IMR-90 (cell line): ENCODE data around the gene ACSS2. TPM values are rescaled to one million over a fixed set of nuclear protein-coding genes. Genes with fewer than 3 reads are reported as not detected.

ENCODE experiments used
- ATAC-seq: fragments of 200-7000 bp; cut with Tn5 transposase; 2 replicates; pipeline ENCODE4 v1.9.1; 2020; ENCODE audit warnings: low read depth, mild to moderate bottlenecking, moderate library complexity
- BruUV-seq: library from RNA; stranded (reverse); fragments of 400-500 nt; replicated peaks from 2 replicates; lab custom pipeline; 2021; lab: Mats Ljungman, UMichigan
- CTCF ChIA-PET: fragments of 300-600 bp; formaldehyde crosslinking; extraction: SDS; loops from one replicate; lab custom pipeline; 2021; ENCODE audit warnings: antibody characterized with exemption; lab: Yijun Ruan, JAX
- POLR2A ChIA-PET: fragments of 300-600 bp; sonication (Branson Sonifier 250); formaldehyde crosslinking; loops from one replicate; lab custom pipeline; 2022; ENCODE audit warnings: antibody characterized with exemption; ENCODE audit not compliant: unreplicated experiment; lab: Charles Lee
- DNase-seq: peaks from one replicate; pipeline ENCODE4 v3.0.0; 2013
- H2AFZ ChIP-seq: replicated peaks from 2 replicates; pipeline ENCODE3; 2013; ENCODE audit warnings: low read length, mild to moderate bottlenecking; ENCODE audit not compliant: poor library complexity
- H2AK5ac ChIP-seq: 2 replicates; pipeline ENCODE4 v1.6.1; 2013; ENCODE audit warnings: low read depth, low read length, inconsistent platforms
- H2AK9ac ChIP-seq: replicated peaks from 2 replicates; pipeline ENCODE3; 2013; ENCODE audit warnings: mild to moderate bottlenecking, low read depth, low read length, moderate library complexity; ENCODE audit not compliant: poor library complexity
- H2BK120ac ChIP-seq: 2 replicates; pipeline ENCODE4 v1.6.1; 2013; ENCODE audit warnings: low read depth, low read length, inconsistent platforms
- H2BK15ac ChIP-seq: 3 replicates; pipeline ENCODE4 v1.6.1; 2013; ENCODE audit warnings: low read depth, low read length, inconsistent platforms
- H2BK20ac ChIP-seq: 2 replicates; pipeline ENCODE4 v1.6.1; 2013; ENCODE audit warnings: low read depth, mild to moderate bottlenecking, inconsistent platforms, low read length, moderate library complexity
- H2BK5ac ChIP-seq: 2 replicates; pipeline ENCODE4 v1.6.1; 2013; ENCODE audit warnings: mild to moderate bottlenecking, low read depth, low read length, inconsistent platforms; ENCODE audit not compliant: poor library complexity, severe bottlenecking
- H3K14ac ChIP-seq: replicated peaks from 2 replicates; pipeline ENCODE4 v1.6.1; 2013; ENCODE audit warnings: low read depth, low read length, inconsistent platforms
- H3K18ac ChIP-seq: 2 replicates; pipeline ENCODE4 v1.6.1; 2013; ENCODE audit warnings: low read depth, low read length, control low read depth
- H3K23ac ChIP-seq: 2 replicates; pipeline ENCODE4 v1.6.1; 2013; ENCODE audit warnings: low read depth, low read length, inconsistent platforms
- H3K27ac ChIP-seq: 2 replicates; pipeline ENCODE4 v1.5.1; 2013; ENCODE audit warnings: mild to moderate bottlenecking, control low read depth, low read length; ENCODE audit not compliant: insufficient read depth
- H3K27me3 ChIP-seq: 2 replicates; pipeline ENCODE4 v1.6.1; 2013; ENCODE audit warnings: low read length; ENCODE audit not compliant: control insufficient read depth, insufficient read depth
- H3K36me3 ChIP-seq: 2 replicates; pipeline ENCODE4 v1.6.1; 2013; ENCODE audit warnings: low read length, mixed read lengths; ENCODE audit not compliant: control insufficient read depth, insufficient read depth
- H3K4ac ChIP-seq: 2 replicates; pipeline ENCODE4 v1.6.1; 2013; ENCODE audit warnings: low read depth, low read length, inconsistent platforms
- H3K4me1 ChIP-seq: 2 replicates; pipeline ENCODE4 v1.6.1; 2013; ENCODE audit warnings: low read length, mixed read lengths; ENCODE audit not compliant: control insufficient read depth, insufficient read depth
- H3K4me2 ChIP-seq: 2 replicates; pipeline ENCODE4 v1.6.1; 2013; ENCODE audit warnings: low read depth, mild to moderate bottlenecking, control low read depth, low read length, moderate library complexity
- H3K4me3 ChIP-seq: 2 replicates; pipeline ENCODE4 v1.5.1; 2013; ENCODE audit warnings: low read depth, mild to moderate bottlenecking, control low read depth, low read length, moderate library complexity; ENCODE audit not compliant: insufficient read depth
- H3K56ac ChIP-seq: 2 replicates; pipeline ENCODE4 v1.6.1; 2013; ENCODE audit warnings: low read length, inconsistent platforms; ENCODE audit not compliant: insufficient read depth; ENCODE audit errors: extremely low read depth
- H3K79me1 ChIP-seq, 2 experiments: 2 replicates each; pipeline ENCODE4 v1.6.1; 2013; ENCODE audit warnings: low read length in 2 of 2, inconsistent platforms in 1 of 2, low read depth in 1 of 2
- H3K9ac ChIP-seq: 2 replicates; pipeline ENCODE4 v1.6.1; 2013; ENCODE audit warnings: low read depth, low read length, control low read depth
- H3K9me1 ChIP-seq: 2 replicates; pipeline ENCODE4 v1.6.1; 2013; ENCODE audit warnings: low read length, inconsistent platforms; ENCODE audit not compliant: insufficient read depth
- H3K9me3 ChIP-seq: 2 replicates; pipeline ENCODE4 v1.6.1; 2013; ENCODE audit warnings: low read length; ENCODE audit not compliant: control insufficient read depth, insufficient read depth
- H4K20me1 ChIP-seq: 2 replicates; pipeline ENCODE4 v1.6.1; 2013; ENCODE audit warnings: low read length, inconsistent platforms; ENCODE audit not compliant: insufficient read depth
- H4K5ac ChIP-seq: 2 replicates; pipeline ENCODE4 v1.6.1; 2013; ENCODE audit warnings: mild to moderate bottlenecking, low read depth, low read length, control low read depth
- H4K8ac ChIP-seq, 2 experiments: 2 replicates each; pipeline ENCODE4 v1.6.1; 2013; ENCODE audit warnings: low read depth in 2 of 2, low read length in 2 of 2, control low read depth in 1 of 2, inconsistent platforms in 1 of 2
- H4K91ac ChIP-seq: 2 replicates; pipeline ENCODE4 v1.6.1; 2013; ENCODE audit warnings: low read depth, low read length, inconsistent platforms; ENCODE audit not compliant: insufficient read depth
- CHD1 ChIP-seq: IDR thresholded peaks from 2 replicates; pipeline ENCODE4 v1.6.1; 2012; ENCODE audit warnings: low read depth, low read length, improper control_type of control experiment
- MAFK ChIP-seq: IDR thresholded peaks from 2 replicates; pipeline ENCODE4 v1.6.1; 2012; ENCODE audit warnings: low read depth, low read length, improper control_type of control experiment
- NFE2L2 ChIP-seq: fragments of 150-350 bp; IDR thresholded peaks from 2 replicates; pipeline ENCODE4 v1.6.1; 2016; ENCODE audit warnings: low read depth, mild to moderate bottlenecking, low read length
- POLR2A ChIP-seq: IDR thresholded peaks from 2 replicates; pipeline ENCODE4 v1.6.1; 2012; ENCODE audit warnings: mild to moderate bottlenecking, low read depth, low read length
- RAD21 ChIP-seq: IDR thresholded peaks from 2 replicates; pipeline ENCODE4 v1.6.1; 2012; ENCODE audit warnings: low read length, improper control_type of control experiment
- RCOR1 ChIP-seq: IDR thresholded peaks from 2 replicates; pipeline ENCODE4 v1.6.1; 2012; ENCODE audit warnings: mild to moderate bottlenecking, low read length, improper control_type of control experiment; ENCODE audit not compliant: insufficient replicate concordance
- RFX5 ChIP-seq: IDR thresholded peaks from 2 replicates; pipeline ENCODE4 v1.8.0; 2012; ENCODE audit warnings: low read depth, mild to moderate bottlenecking, low read length, moderate library complexity
- SMC3 ChIP-seq: fragments of 150-350 bp; IDR thresholded peaks from 2 replicates; pipeline ENCODE4 v1.6.1; 2016; ENCODE audit warnings: low read depth, mild to moderate bottlenecking, antibody characterized with exemption, low read length, moderate library complexity
- WGBS, 2 experiments: methylation state at CpG; one replicate each; pipeline versions ENCODE4 v1.1.5 to v1.1.7; 2013; ENCODE audit warnings: missing lambda C conversion rate in 2 of 2; ENCODE audit not compliant: insufficient read length in 1 of 2; ENCODE audit errors: extremely low coverage in 2 of 2; 5-methylcytosine and 5-hydroxymethylcytosine counted together
- dilution Hi-C: fragments of 300-500 bp; cut with HindIII; formaldehyde crosslinking; loops from one replicate; pipeline ENCODE4 v1.14.3; 2018; ENCODE audit warnings: low sequenced_read_pairs; ENCODE audit not compliant: unreplicated experiment
- in situ Hi-C: fragments of 300-500 bp; cut with MboI; formaldehyde crosslinking; loops from 3 replicates; pipeline ENCODE4 v1.14.3; 2019; ENCODE audit warnings: low sequenced_read_pairs, inconsistent platforms, mixed read lengths
- intact Hi-C: fragments of 100-400 bp; cut with micrococcal nuclease; formaldehyde crosslinking; loops from 2 replicates; pipeline ENCODE4 v1.10.0; 2022
- polyA plus RNA-seq, 3 experiments: library from polyadenylated mRNA; depleted of rRNA; stranded (reverse); fragments of >200 nt; gene quantifications; 2 replicates each; pipeline ENCODE4 v1.2.3, GENCODE V29; 2012; ENCODE audit warnings: low replicate concordance in 1 of 3
- total RNA-seq: library from RNA; depleted of rRNA; stranded (reverse); fragments of >200 nt; gene quantifications from 2 replicates; pipeline ENCODE4 v1.2.3, GENCODE V29; 2012
- TF ChIP-seq, protein P1 (sequence below): fragments of 150-350 bp; IDR thresholded peaks from 2 replicates; pipeline ENCODE4 v1.6.1; 2017; ENCODE audit warnings: mild to moderate bottlenecking, antibody characterized with exemption, low read length, low read depth
- TF ChIP-seq, protein P2 (sequence below): fragments of 150-350 bp; IDR thresholded peaks from 2 replicates; pipeline ENCODE4 v1.6.1; 2016; ENCODE audit warnings: low read depth, mild to moderate bottlenecking, low read length, moderate library complexity, borderline replicate concordance

ACSS2 gene
- total and polyA plus RNA-seq, 2 of the 4 experiments (the other 2 are of a cell fraction), result 26.9 to 46.4 TPM

DNA sequence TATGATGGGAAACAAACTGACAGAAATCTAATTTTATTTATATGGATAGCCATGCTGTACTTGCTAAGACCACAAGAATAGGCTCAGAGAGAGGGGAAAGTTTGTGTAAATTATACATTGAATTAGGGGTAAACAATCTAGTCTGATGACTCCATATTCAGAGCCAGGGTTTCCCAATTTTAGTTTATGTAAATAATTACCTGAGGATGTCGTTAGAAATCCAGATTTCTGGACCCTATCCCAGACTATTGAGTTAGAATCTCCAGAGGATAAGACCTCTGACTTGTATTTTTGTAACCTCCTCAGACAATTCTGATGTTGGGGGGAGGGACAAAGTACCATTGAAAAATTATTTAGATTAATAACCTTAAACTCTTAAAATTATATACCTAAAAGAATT lies 18.3 kb downstream of the ACSS2 start:
- dilution Hi-C loops, result no loop called here
- H4K20me1 ChIP-seq, result peaks cover 3% of the 10 kb centered on the region; the same call in 1 of the 2 replicates
- H3K27ac ChIP-seq, result no peak overlapping the region
- H2AK9ac ChIP-seq, result no peak overlapping the region
- BruUV-seq, result no TSS peak
- no peak overlapping the region for H2BK120ac ChIP-seq
- H2AK5ac ChIP-seq, result no peak overlapping the region
- H3K36me3 ChIP-seq, result no peaks in the 10 kb centered on the region
- H3K14ac ChIP-seq, result no peak overlapping the region
- CTCF ChIA-PET, result no interaction called here
- no peak overlapping the region for H3K4me3 ChIP-seq
- no CpG with 5 or more reads among the region's 1 CpG for WGBS, 2 experiments
- H3K9me3 ChIP-seq, result no peaks in the 10 kb centered on the region
- H3K9ac ChIP-seq, result no peak overlapping the region
- DNase-seq (no peak), ATAC-seq (no peak)
- no peak overlapping the region for H4K5ac ChIP-seq
- no peak overlapping the region for H3K23ac ChIP-seq
- H2BK5ac ChIP-seq, result no peak overlapping the region
- H3K79me1 ChIP-seq, result peaks cover 14 to 27% of the 10 kb centered on the region in 2 experiments; a peak in 3 of 4 replicates
- no peak overlapping the region for H4K8ac ChIP-seq
- in situ Hi-C loops, result no loop called here
- TF ChIP-seq SMC3 (no peak), NFE2L2 (no peak), RFX5 (no peak), POLR2A (no peak), RCOR1 (no peak), RAD21 (no peak), CHD1 (no peak), MAFK (no peak)
- TF ChIP-seq, protein P1, sequence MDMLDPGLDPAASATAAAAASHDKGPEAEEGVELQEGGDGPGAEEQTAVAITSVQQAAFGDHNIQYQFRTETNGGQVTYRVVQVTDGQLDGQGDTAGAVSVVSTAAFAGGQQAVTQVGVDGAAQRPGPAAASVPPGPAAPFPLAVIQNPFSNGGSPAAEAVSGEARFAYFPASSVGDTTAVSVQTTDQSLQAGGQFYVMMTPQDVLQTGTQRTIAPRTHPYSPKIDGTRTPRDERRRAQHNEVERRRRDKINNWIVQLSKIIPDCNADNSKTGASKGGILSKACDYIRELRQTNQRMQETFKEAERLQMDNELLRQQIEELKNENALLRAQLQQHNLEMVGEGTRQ, result no peak
- TF ChIP-seq, protein P2, sequence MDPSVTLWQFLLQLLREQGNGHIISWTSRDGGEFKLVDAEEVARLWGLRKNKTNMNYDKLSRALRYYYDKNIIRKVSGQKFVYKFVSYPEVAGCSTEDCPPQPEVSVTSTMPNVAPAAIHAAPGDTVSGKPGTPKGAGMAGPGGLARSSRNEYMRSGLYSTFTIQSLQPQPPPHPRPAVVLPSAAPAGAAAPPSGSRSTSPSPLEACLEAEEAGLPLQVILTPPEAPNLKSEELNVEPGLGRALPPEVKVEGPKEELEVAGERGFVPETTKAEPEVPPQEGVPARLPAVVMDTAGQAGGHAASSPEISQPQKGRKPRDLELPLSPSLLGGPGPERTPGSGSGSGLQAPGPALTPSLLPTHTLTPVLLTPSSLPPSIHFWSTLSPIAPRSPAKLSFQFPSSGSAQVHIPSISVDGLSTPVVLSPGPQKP, result no peak
- H3K9me1 ChIP-seq, result peaks cover 4% of the 10 kb centered on the region
- intact Hi-C loops, result no loop called here
- no peak overlapping the region for H3K4me2 ChIP-seq
- POLR2A ChIA-PET, result no interaction called here
- H3K4ac ChIP-seq, result no peak overlapping the region
- H3K4me1 ChIP-seq, result peaks cover 16% of the 10 kb centered on the region
- no peak overlapping the region for H3K18ac ChIP-seq
- no peak overlapping the region for H3K56ac ChIP-seq
- H2BK20ac ChIP-seq, result no peak overlapping the region
- no peaks in the 10 kb centered on the region for H3K27me3 ChIP-seq
- H4K91ac ChIP-seq, result no peak overlapping the region
- H2AFZ ChIP-seq, result no peak overlapping the region
- H2BK15ac ChIP-seq, result no peak overlapping the region
